WTC11 (cell line): ENCODE data around the gene FMNL3. TPM values are rescaled to one million over a fixed set of nuclear protein-coding genes. Genes with fewer than 3 reads are reported as not detected.
A peak's percentile ranks its signal among the peaks of the same experiment; 100 is the strongest.

Experiments
- ATAC-seq: fragments of 200-7000 bp; cut with Tn5 transposase; 2 replicates; pipeline ENCODE4 v1.10.0; 2021; ENCODE audit warnings: mild to moderate bottlenecking, moderate library complexity
- CTCF ChIA-PET: fragments of 300-600 bp; sonication (Branson Sonifier 250); formaldehyde crosslinking; loops from one replicate; lab custom pipeline; 2021; ENCODE audit warnings: antibody characterized with exemption; lab: Charles Lee
- POLR2A ChIA-PET: fragments of 350-600 bp; sonication (Branson Sonifier 250); formaldehyde crosslinking; loops from one replicate; lab custom pipeline; 2021; ENCODE audit warnings: antibody characterized with exemption; lab: Charles Lee
- DNase-seq: peaks from one replicate; pipeline ENCODE4 v3.0.0; 2021; ENCODE audit warnings: low spot score
- H3K27ac Mint-ChIP-seq: 2 replicates; pipeline ENCODE4 v1.8.0; 2021; ENCODE audit warnings: mixed read lengths
- H3K27me3 Mint-ChIP-seq: 2 replicates; pipeline ENCODE4 v1.8.0; 2021; ENCODE audit warnings: low read depth, mild to moderate bottlenecking, moderate library complexity, mixed read lengths
- H3K36me3 Mint-ChIP-seq: 2 replicates; pipeline ENCODE4 v1.8.0; 2021; ENCODE audit warnings: mixed read lengths
- H3K4me1 Mint-ChIP-seq: 2 replicates; pipeline ENCODE4 v1.8.0; 2022; ENCODE audit warnings: mixed read lengths
- H3K4me3 Mint-ChIP-seq: 2 replicates; pipeline ENCODE4 v1.8.0; 2021; ENCODE audit warnings: mild to moderate bottlenecking, moderate library complexity, mixed read lengths
- H3K9me3 Mint-ChIP-seq: 2 replicates; pipeline ENCODE4 v1.8.0; 2021; ENCODE audit warnings: mixed read lengths
- ATF1 ChIP-seq: sonication (generic); formaldehyde crosslinking; IDR thresholded peaks from 2 replicates; pipeline ENCODE4 v1.8.1; 2023; ENCODE audit warnings: mild to moderate bottlenecking, moderate library complexity, missing genetic modification reagents
- CREB1 ChIP-seq: sonication (generic); formaldehyde crosslinking; IDR thresholded peaks from 2 replicates; pipeline ENCODE4 v1.8.0; 2023; ENCODE audit warnings: mild to moderate bottlenecking, missing genetic modification reagents
- GRHL2 ChIP-seq: fragments of 250-450 bp; sonication (Bioruptor Pico); IDR thresholded peaks from 2 replicates; pipeline ENCODE4 v1.8.0; 2022; ENCODE audit warnings: mild to moderate bottlenecking, moderate library complexity; ENCODE audit not compliant: insufficient replicate concordance, severe bottlenecking
- NR3C1 ChIP-seq: sonication (generic); formaldehyde crosslinking; conservative IDR thresholded peaks from 2 replicates; pipeline ENCODE4 v1.8.1; 2023; ENCODE audit warnings: low read depth, mild to moderate bottlenecking, missing genetic modification reagents
- SMAD4 ChIP-seq: sonication (generic); formaldehyde crosslinking; IDR thresholded peaks from 2 replicates; pipeline ENCODE4 v1.8.0; 2022; ENCODE audit warnings: mild to moderate bottlenecking, missing genetic modification reagents
- ZNF219 ChIP-seq: sonication (generic); formaldehyde crosslinking; IDR thresholded peaks from 2 replicates; pipeline ENCODE4 v1.8.0; 2023; ENCODE audit warnings: missing genetic modification reagents, mild to moderate bottlenecking, borderline replicate concordance
- ZNF416 ChIP-seq: fragments of 250-450 bp; sonication (Bioruptor Pico); IDR thresholded peaks from 2 replicates; pipeline ENCODE4 v1.9.0; 2021; ENCODE audit warnings: mild to moderate bottlenecking, inconsistent platforms
- ZNF671 ChIP-seq: fragments of 250-450 bp; sonication (Bioruptor Pico); IDR thresholded peaks from 2 replicates; pipeline ENCODE4 v1.8.0; 2021; ENCODE audit warnings: mild to moderate bottlenecking
- total RNA-seq: library from RNA; stranded (reverse); gene quantifications from 3 replicates; pipeline ENCODE4 v1.2.3, GENCODE V29; 2021
- TF ChIP-seq, protein P1 (sequence below): sonication (generic); formaldehyde crosslinking; IDR thresholded peaks from 2 replicates; pipeline ENCODE4 v1.8.0; 2022; ENCODE audit warnings: mild to moderate bottlenecking, missing genetic modification reagents
- TF ChIP-seq, protein P2 (sequence below): fragments of 250-450 bp; sonication (Bioruptor Pico); IDR thresholded peaks from 2 replicates; pipeline ENCODE4 v1.9.0; 2021; ENCODE audit warnings: moderate library complexity, mild to moderate bottlenecking, inconsistent platforms, borderline replicate concordance
- TF ChIP-seq, protein P3 (sequence below): sonication (generic); formaldehyde crosslinking; IDR thresholded peaks from 2 replicates; pipeline ENCODE4 v1.8.1; 2023; ENCODE audit warnings: mild to moderate bottlenecking, missing genetic modification reagents
- TF ChIP-seq, protein P4 (sequence below): sonication (generic); formaldehyde crosslinking; IDR thresholded peaks from 2 replicates; pipeline ENCODE4 v1.8.1; 2023; ENCODE audit warnings: mild to moderate bottlenecking, moderate library complexity, missing genetic modification reagents
- TF ChIP-seq, protein P5 (sequence below): sonication (generic); formaldehyde crosslinking; IDR thresholded peaks from 2 replicates; pipeline ENCODE4 v1.8.1; 2022; ENCODE audit warnings: low read depth, missing genetic modification reagents, borderline replicate concordance
- TF ChIP-seq, protein P6 (sequence below): fragments of 200-600 bp; IDR thresholded peaks from 2 replicates; pipeline ENCODE4 v1.8.0; 2022; ENCODE audit warnings: antibody characterized with exemption
- TF ChIP-seq, protein P7 (sequence below): sonication (generic); formaldehyde crosslinking; IDR thresholded peaks from 2 replicates; pipeline ENCODE4 v1.8.1; 2022; ENCODE audit warnings: mild to moderate bottlenecking, moderate library complexity, missing genetic modification reagents
- TF ChIP-seq, protein P8 (sequence below): sonication (generic); formaldehyde crosslinking; IDR thresholded peaks from 2 replicates; pipeline ENCODE4 v1.8.1; 2023; ENCODE audit warnings: mild to moderate bottlenecking, missing genetic modification reagents, borderline replicate concordance
- TF ChIP-seq, protein P9 (sequence below): sonication (generic); formaldehyde crosslinking; IDR thresholded peaks from 2 replicates; pipeline ENCODE4 v1.8.0; 2022; ENCODE audit warnings: missing genetic modification reagents

The FMNL3 gene
- total RNA-seq, 1 experiment from 2014 or later: 19.3 TPM

DNA sequence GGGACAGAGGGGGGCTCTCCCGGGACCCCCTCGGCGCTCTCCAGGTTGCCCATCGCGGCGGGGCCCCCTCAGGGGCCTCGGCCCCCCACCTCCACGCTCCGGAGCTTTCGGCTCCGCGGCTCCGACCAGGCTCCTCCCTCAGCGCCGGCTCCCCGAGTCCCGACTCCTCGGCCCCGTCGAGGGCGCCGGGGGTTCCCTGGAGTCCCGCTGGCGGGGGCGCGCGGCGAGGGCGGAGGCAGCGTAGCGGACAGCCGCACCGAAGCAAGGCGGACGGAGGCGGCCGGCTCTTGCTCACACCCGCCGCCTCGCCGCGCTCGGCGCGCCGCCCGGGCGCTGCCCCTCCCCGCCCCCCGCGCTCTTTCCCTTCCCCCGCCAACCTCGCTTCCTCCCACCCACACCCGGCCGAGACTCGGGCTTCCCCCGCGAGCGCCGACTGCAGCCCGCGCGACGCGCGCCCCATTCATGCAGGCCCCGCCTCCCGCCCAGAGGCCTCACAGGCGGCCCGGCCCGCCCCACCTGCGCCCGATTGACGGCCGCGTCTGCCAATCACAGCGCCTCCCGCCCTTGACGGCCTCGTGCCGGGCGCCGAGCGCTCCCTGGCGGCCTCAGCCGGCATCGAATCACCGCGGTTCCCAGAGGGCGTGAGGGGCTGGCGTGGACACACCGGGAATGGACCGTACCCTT is at the start of gene FMNL3 (continued):
- TF ChIP-seq, protein P1, sequence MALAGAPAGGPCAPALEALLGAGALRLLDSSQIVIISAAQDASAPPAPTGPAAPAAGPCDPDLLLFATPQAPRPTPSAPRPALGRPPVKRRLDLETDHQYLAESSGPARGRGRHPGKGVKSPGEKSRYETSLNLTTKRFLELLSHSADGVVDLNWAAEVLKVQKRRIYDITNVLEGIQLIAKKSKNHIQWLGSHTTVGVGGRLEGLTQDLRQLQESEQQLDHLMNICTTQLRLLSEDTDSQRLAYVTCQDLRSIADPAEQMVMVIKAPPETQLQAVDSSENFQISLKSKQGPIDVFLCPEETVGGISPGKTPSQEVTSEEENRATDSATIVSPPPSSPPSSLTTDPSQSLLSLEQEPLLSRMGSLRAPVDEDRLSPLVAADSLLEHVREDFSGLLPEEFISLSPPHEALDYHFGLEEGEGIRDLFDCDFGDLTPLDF: no peak
- no peak for TF ChIP-seq SMAD4
- TF ChIP-seq, protein P2, sequence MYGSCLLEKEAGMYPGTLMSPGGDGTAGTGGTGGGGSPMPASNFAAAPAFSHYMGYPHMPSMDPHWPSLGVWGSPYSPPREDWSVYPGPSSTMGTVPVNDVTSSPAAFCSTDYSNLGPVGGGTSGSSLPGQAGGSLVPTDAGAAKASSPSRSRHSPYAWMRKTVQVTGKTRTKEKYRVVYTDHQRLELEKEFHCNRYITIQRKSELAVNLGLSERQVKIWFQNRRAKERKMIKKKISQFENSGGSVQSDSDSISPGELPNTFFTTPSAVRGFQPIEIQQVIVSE: no peak
- TF ChIP-seq, protein P3, sequence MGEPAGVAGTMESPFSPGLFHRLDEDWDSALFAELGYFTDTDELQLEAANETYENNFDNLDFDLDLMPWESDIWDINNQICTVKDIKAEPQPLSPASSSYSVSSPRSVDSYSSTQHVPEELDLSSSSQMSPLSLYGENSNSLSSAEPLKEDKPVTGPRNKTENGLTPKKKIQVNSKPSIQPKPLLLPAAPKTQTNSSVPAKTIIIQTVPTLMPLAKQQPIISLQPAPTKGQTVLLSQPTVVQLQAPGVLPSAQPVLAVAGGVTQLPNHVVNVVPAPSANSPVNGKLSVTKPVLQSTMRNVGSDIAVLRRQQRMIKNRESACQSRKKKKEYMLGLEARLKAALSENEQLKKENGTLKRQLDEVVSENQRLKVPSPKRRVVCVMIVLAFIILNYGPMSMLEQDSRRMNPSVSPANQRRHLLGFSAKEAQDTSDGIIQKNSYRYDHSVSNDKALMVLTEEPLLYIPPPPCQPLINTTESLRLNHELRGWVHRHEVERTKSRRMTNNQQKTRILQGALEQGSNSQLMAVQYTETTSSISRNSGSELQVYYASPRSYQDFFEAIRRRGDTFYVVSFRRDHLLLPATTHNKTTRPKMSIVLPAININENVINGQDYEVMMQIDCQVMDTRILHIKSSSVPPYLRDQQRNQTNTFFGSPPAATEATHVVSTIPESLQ (CRISPR knock-in tag): no peak
- no peak for TF ChIP-seq ZNF416 (CRISPR knock-in tag)
- TF ChIP-seq, protein P4, sequence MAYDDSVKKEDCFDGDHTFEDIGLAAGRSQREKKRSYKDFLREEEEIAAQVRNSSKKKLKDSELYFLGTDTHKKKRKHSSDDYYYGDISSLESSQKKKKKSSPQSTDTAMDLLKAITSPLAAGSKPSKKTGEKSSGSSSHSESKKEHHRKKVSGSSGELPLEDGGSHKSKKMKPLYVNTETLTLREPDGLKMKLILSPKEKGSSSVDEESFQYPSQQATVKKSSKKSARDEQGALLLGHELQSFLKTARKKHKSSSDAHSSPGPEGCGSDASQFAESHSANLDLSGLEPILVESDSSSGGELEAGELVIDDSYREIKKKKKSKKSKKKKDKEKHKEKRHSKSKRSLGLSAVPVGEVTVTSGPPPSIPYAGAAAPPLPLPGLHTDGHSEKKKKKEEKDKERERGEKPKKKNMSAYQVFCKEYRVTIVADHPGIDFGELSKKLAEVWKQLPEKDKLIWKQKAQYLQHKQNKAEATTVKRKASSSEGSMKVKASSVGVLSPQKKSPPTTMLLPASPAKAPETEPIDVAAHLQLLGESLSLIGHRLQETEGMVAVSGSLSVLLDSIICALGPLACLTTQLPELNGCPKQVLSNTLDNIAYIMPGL (CRISPR knock-in tag): peak; percentile 68; the same call in 1 of the 2 replicates
- TF ChIP-seq, protein P5, sequence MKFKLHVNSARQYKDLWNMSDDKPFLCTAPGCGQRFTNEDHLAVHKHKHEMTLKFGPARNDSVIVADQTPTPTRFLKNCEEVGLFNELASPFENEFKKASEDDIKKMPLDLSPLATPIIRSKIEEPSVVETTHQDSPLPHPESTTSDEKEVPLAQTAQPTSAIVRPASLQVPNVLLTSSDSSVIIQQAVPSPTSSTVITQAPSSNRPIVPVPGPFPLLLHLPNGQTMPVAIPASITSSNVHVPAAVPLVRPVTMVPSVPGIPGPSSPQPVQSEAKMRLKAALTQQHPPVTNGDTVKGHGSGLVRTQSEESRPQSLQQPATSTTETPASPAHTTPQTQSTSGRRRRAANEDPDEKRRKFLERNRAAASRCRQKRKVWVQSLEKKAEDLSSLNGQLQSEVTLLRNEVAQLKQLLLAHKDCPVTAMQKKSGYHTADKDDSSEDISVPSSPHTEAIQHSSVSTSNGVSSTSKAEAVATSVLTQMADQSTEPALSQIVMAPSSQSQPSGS (CRISPR knock-in tag): no peak
- 0 out of 2 replicates have a peak, but pooled peaks have one; percentile 56 for TF ChIP-seq CREB1 (CRISPR knock-in tag)
- TF ChIP-seq, protein P6, sequence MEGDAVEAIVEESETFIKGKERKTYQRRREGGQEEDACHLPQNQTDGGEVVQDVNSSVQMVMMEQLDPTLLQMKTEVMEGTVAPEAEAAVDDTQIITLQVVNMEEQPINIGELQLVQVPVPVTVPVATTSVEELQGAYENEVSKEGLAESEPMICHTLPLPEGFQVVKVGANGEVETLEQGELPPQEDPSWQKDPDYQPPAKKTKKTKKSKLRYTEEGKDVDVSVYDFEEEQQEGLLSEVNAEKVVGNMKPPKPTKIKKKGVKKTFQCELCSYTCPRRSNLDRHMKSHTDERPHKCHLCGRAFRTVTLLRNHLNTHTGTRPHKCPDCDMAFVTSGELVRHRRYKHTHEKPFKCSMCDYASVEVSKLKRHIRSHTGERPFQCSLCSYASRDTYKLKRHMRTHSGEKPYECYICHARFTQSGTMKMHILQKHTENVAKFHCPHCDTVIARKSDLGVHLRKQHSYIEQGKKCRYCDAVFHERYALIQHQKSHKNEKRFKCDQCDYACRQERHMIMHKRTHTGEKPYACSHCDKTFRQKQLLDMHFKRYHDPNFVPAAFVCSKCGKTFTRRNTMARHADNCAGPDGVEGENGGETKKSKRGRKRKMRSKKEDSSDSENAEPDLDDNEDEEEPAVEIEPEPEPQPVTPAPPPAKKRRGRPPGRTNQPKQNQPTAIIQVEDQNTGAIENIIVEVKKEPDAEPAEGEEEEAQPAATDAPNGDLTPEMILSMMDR: peak; percentile 74

DNA sequence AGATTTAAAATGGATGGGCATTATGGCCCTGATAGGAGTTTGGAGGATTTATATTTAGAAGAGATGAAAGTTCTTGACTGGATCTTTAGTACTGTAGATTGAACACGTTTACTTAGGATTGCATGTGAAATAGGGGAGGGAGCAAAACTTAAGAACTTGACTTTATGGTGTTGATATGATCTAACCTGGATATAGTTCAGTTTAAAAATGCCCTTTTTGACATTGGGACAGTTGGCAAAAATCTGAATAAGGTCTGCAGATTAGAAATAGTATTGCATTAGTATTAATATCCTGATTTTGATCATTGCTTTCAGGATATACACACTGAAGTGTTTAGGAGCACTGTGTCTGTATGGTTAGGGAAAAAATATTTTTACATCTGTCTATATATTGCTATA is 43.8 kb upstream of the FMNL3 start:
- ATAC-seq: no peak
- peaks cover 40% of the 10 kb centered on the region for H3K36me3 Mint-ChIP-seq
- H3K4me1 Mint-ChIP-seq: peaks cover 29% of the 10 kb centered on the region
- H3K27ac Mint-ChIP-seq: peak overlapping the region; percentile 2
- ChIA-PET POLR2A (no interaction called here), CTCF (interaction anchor here (0.7 kb wide), 2 partner anchors 94 to 104 kb away, joined by 3 to 4 read pairs; no protein-coding TSS in a partner anchor)
- no peaks in the 10 kb centered on the region for H3K9me3 Mint-ChIP-seq
- no peak for DNase-seq
- H3K27me3 Mint-ChIP-seq: no peaks in the 10 kb centered on the region
- H3K4me3 Mint-ChIP-seq: no peak overlapping the region
- TF ChIP-seq NR3C1 (CRISPR knock-in tag) (no peak), ZNF219 (CRISPR knock-in tag) (no peak), ATF1 (CRISPR knock-in tag) (no peak), ZNF671 (CRISPR knock-in tag) (no peak), GRHL2 (CRISPR knock-in tag) (no peak)
- TF ChIP-seq, protein P7, sequence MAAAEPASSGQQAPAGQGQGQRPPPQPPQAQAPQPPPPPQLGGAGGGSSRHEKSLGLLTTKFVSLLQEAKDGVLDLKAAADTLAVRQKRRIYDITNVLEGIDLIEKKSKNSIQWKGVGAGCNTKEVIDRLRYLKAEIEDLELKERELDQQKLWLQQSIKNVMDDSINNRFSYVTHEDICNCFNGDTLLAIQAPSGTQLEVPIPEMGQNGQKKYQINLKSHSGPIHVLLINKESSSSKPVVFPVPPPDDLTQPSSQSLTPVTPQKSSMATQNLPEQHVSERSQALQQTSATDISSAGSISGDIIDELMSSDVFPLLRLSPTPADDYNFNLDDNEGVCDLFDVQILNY (CRISPR knock-in tag): no peak
- TF ChIP-seq, protein P8, sequence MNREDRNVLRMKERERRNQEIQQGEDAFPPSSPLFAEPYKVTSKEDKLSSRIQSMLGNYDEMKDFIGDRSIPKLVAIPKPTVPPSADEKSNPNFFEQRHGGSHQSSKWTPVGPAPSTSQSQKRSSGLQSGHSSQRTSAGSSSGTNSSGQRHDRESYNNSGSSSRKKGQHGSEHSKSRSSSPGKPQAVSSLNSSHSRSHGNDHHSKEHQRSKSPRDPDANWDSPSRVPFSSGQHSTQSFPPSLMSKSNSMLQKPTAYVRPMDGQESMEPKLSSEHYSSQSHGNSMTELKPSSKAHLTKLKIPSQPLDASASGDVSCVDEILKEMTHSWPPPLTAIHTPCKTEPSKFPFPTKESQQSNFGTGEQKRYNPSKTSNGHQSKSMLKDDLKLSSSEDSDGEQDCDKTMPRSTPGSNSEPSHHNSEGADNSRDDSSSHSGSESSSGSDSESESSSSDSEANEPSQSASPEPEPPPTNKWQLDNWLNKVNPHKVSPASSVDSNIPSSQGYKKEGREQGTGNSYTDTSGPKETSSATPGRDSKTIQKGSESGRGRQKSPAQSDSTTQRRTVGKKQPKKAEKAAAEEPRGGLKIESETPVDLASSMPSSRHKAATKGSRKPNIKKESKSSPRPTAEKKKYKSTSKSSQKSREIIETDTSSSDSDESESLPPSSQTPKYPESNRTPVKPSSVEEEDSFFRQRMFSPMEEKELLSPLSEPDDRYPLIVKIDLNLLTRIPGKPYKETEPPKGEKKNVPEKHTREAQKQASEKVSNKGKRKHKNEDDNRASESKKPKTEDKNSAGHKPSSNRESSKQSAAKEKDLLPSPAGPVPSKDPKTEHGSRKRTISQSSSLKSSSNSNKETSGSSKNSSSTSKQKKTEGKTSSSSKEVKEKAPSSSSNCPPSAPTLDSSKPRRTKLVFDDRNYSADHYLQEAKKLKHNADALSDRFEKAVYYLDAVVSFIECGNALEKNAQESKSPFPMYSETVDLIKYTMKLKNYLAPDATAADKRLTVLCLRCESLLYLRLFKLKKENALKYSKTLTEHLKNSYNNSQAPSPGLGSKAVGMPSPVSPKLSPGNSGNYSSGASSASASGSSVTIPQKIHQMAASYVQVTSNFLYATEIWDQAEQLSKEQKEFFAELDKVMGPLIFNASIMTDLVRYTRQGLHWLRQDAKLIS (CRISPR knock-in tag): no peak
- TF ChIP-seq, protein P9, sequence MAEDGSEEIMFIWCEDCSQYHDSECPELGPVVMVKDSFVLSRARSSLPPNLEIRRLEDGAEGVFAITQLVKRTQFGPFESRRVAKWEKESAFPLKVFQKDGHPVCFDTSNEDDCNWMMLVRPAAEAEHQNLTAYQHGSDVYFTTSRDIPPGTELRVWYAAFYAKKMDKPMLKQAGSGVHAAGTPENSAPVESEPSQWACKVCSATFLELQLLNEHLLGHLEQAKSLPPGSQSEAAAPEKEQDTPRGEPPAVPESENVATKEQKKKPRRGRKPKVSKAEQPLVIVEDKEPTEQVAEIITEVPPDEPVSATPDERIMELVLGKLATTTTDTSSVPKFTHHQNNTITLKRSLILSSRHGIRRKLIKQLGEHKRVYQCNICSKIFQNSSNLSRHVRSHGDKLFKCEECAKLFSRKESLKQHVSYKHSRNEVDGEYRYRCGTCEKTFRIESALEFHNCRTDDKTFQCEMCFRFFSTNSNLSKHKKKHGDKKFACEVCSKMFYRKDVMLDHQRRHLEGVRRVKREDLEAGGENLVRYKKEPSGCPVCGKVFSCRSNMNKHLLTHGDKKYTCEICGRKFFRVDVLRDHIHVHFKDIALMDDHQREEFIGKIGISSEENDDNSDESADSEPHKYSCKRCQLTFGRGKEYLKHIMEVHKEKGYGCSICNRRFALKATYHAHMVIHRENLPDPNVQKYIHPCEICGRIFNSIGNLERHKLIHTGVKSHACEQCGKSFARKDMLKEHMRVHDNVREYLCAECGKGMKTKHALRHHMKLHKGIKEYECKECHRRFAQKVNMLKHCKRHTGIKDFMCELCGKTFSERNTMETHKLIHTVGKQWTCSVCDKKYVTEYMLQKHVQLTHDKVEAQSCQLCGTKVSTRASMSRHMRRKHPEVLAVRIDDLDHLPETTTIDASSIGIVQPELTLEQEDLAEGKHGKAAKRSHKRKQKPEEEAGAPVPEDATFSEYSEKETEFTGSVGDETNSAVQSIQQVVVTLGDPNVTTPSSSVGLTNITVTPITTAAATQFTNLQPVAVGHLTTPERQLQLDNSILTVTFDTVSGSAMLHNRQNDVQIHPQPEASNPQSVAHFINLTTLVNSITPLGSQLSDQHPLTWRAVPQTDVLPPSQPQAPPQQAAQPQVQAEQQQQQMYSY (CRISPR knock-in tag): no peak
